HCT116 (cell line): Measurements from ENCODE around the gene FAT2. TPM values are rescaled to one million over a fixed set of nuclear protein-coding genes. Genes with fewer than 3 reads are reported as not detected.

ENCODE experiments used
- ATAC-seq: fragments of 200-7000 bp; cut with Tn5 transposase; 2 replicates; pipeline ENCODE4 v1.9.1; 2020; ENCODE audit warnings: mild to moderate bottlenecking, moderate library complexity
- BruUV-seq: library from RNA; stranded (reverse); fragments of 400-500 nt; replicated peaks from 2 replicates; lab custom pipeline; 2021; lab: Mats Ljungman, UMichigan
- CTCF ChIA-PET: fragments of 300-600 bp; sonication (Branson Sonifier 250); formaldehyde crosslinking; loops from one replicate; lab custom pipeline; 2021; ENCODE audit warnings: antibody characterized with exemption; lab: Charles Lee
- POLR2A ChIA-PET: fragments of 300-600, 350-600 bp; sonication (Branson Sonifier 250); formaldehyde crosslinking; loops from one replicate; lab custom pipeline; 2021; ENCODE audit warnings: antibody characterized with exemption; lab: Charles Lee
- RAD21 ChIA-PET, 2 experiments: fragments of 300-600 bp; sonication (Branson Sonifier 250); formaldehyde crosslinking; loops; one replicate each; lab custom pipeline; 2023; ENCODE audit warnings: low total read pairs in 2 of 2; ENCODE audit not compliant: uncharacterized antibody in 2 of 2, unreplicated experiment in 2 of 2, low non-redundant PET in 1 of 2; lab: Charles Lee
- DNase-seq: peaks from one replicate; pipeline ENCODE4 v3.0.0-alpha.2; 2010; ENCODE audit warnings: low read depth, low spot score
- H2AFZ ChIP-seq: fragments of 200-600 bp; shearing (Covaris generic), sonication (generic); 2 replicates; pipeline ENCODE4 v1.6.1; 2017; ENCODE audit warnings: low read depth, mixed run types, mixed read lengths, antibody characterized with exemption, low read length; ENCODE audit not compliant: poor library complexity, severe bottlenecking
- H3K27ac ChIP-seq: 2 replicates; pipeline ENCODE4 v1.5.1; 2012; ENCODE audit warnings: low read depth, low read length
- H3K27me3 ChIP-seq: fragments of 200-600 bp; sonication (generic); 2 replicates; pipeline ENCODE4 v1.6.1; 2016; ENCODE audit warnings: mixed run types, low read length, mixed read lengths; ENCODE audit not compliant: insufficient read depth
- H3K36me3 ChIP-seq, 2 experiments: fragments of 200-500 bp in 1 of 2; fragments of 200-600 bp in 1 of 2; sonication (Bioruptor generic) in 1 of 2; sonication (generic) in 1 of 2; 2 replicates each; pipeline versions ENCODE4 v1.5.1 to v1.6.1; 2014 to 2016; ENCODE audit warnings: low read length in 2 of 2, inconsistent platforms in 1 of 2, mixed read lengths in 1 of 2, mixed run types in 1 of 2; ENCODE audit not compliant: insufficient read depth in 2 of 2, control insufficient read depth in 1 of 2
- H3K4me1 ChIP-seq, 2 experiments: fragments of 200-600 bp in 1 of 2; sonication (generic) in 1 of 2; 2 replicates each; pipeline versions ENCODE4 v1.5.1 to v1.6.1; 2012 to 2017; ENCODE audit warnings: low read length in 2 of 2, inconsistent platforms in 1 of 2, mild to moderate bottlenecking in 1 of 2, mixed read lengths in 1 of 2, mixed run types in 1 of 2, moderate library complexity in 1 of 2; ENCODE audit not compliant: insufficient read depth in 2 of 2, control insufficient read depth in 1 of 2
- H3K4me2 ChIP-seq: fragments of 200-600 bp; sonication (generic); 2 replicates; pipeline ENCODE4 v1.6.1; 2017; ENCODE audit warnings: mixed run types, low read length, mixed read lengths
- H3K4me3 ChIP-seq, 2 experiments: fragments of 200-600 bp in 1 of 2; sonication (generic) in 1 of 2; replicated peaks in 1 of 2; 2 replicates each; pipeline ENCODE4 v1.5.1; 2011 to 2016; ENCODE audit warnings: low read length in 2 of 2, control low read depth in 1 of 2, low read depth in 1 of 2, mild to moderate bottlenecking in 1 of 2, mixed read lengths in 1 of 2, mixed run types in 1 of 2
- H3K79me2 ChIP-seq: fragments of 200-600 bp; sonication (generic); 2 replicates; pipeline ENCODE4 v1.6.1; 2017; ENCODE audit warnings: mild to moderate bottlenecking, mixed run types, low read length, moderate library complexity, mixed read lengths; ENCODE audit not compliant: insufficient read depth
- H3K9ac ChIP-seq: fragments of 200-600 bp; sonication (generic); 2 replicates; pipeline ENCODE4 v1.6.1; 2016; ENCODE audit warnings: low read length, mixed read lengths
- H3K9me2 ChIP-seq: fragments of 200-600 bp; sonication (generic), shearing (Covaris generic); 2 replicates; pipeline ENCODE4 v1.6.1; 2017; ENCODE audit warnings: mixed run types, mild to moderate bottlenecking, moderate library complexity; ENCODE audit not compliant: insufficient read depth
- H3K9me3 ChIP-seq, 2 experiments: fragments of 200-500 bp in 1 of 2; fragments of 200-600 bp in 1 of 2; sonication (Bioruptor generic) in 1 of 2; sonication (generic) in 1 of 2; 2 replicates each; pipeline ENCODE4 v1.6.1; 2014 to 2017; ENCODE audit warnings: low read length in 2 of 2, mixed read lengths in 2 of 2, inconsistent platforms in 1 of 2, low read depth in 1 of 2, mild to moderate bottlenecking in 1 of 2, mixed run types in 1 of 2, moderate library complexity in 1 of 2; ENCODE audit not compliant: control insufficient read depth in 1 of 2, insufficient read depth in 1 of 2
- H4K20me1 ChIP-seq: fragments of 200-600 bp; sonication (generic), shearing (Covaris generic); 2 replicates; pipeline ENCODE4 v1.6.1; 2017; ENCODE audit warnings: mixed run types, mild to moderate bottlenecking, moderate library complexity; ENCODE audit not compliant: insufficient read depth
- ATF3 ChIP-seq: IDR thresholded peaks from 2 replicates; pipeline ENCODE4 v1.6.1; 2012
- CBX3 ChIP-seq: IDR thresholded peaks from 2 replicates; pipeline ENCODE4 v1.6.1; 2012; ENCODE audit warnings: low read depth
- CEBPB ChIP-seq: IDR thresholded peaks from 2 replicates; pipeline ENCODE4 v1.6.1; 2012; ENCODE audit warnings: low read depth
- CTCF ChIP-seq, 3 experiments: fragments of 200-600 bp in 1 of 3; sonication (generic) in 1 of 3; IDR thresholded peaks in 2 of 3; conservative IDR thresholded peaks in 1 of 3; 2 replicates each; pipeline ENCODE4 v1.5.1; 2012 to 2017; ENCODE audit warnings: low read depth in 2 of 3, low read length in 2 of 3, antibody characterized with exemption in 1 of 3, borderline replicate concordance in 1 of 3, control low read depth in 1 of 3, mild to moderate bottlenecking in 1 of 3, mixed read lengths in 1 of 3, mixed run types in 1 of 3, moderate library complexity in 1 of 3; ENCODE audit not compliant: insufficient read depth in 1 of 3
- ELF1 ChIP-seq: IDR thresholded peaks from 2 replicates; pipeline ENCODE4 v1.6.1; 2012; ENCODE audit warnings: low read depth, borderline replicate concordance
- EZH2 ChIP-seq: fragments of 200-600 bp; sonication (generic); IDR thresholded peaks from 2 replicates; pipeline ENCODE4 v1.6.1; 2017; ENCODE audit warnings: antibody characterized with exemption, mixed run types
- EZH2phosphoT487 ChIP-seq: fragments of 200-600 bp; IDR thresholded peaks from 2 replicates; pipeline ENCODE4 v1.6.1; 2018; ENCODE audit warnings: antibody characterized with exemption, borderline replicate concordance
- FOSL1 ChIP-seq: IDR thresholded peaks from 2 replicates; pipeline ENCODE4 v1.6.1; 2012; ENCODE audit warnings: low read depth
- JUND ChIP-seq: IDR thresholded peaks from 2 replicates; pipeline ENCODE4 v1.6.1; 2012
- MAX ChIP-seq: IDR thresholded peaks from 2 replicates; pipeline ENCODE4 v1.6.1; 2012
- POLR2A ChIP-seq: IDR thresholded peaks from 2 replicates; pipeline ENCODE4 v1.7.0; 2011; ENCODE audit warnings: borderline replicate concordance; ENCODE audit not compliant: insufficient read depth, insufficient read length; ENCODE audit errors: extremely low read depth
- RAD21 ChIP-seq: IDR thresholded peaks from 2 replicates; pipeline ENCODE4 v1.6.1; 2012; ENCODE audit warnings: low read depth, mild to moderate bottlenecking
- REST ChIP-seq: IDR thresholded peaks from 2 replicates; pipeline ENCODE4 v1.6.1; 2012; ENCODE audit warnings: low read depth
- SP1 ChIP-seq: IDR thresholded peaks from 2 replicates; pipeline ENCODE4 v1.6.1; 2012; ENCODE audit warnings: low read depth
- SRF ChIP-seq: IDR thresholded peaks from 2 replicates; pipeline ENCODE4 v1.6.1; 2012; ENCODE audit warnings: low read depth
- TCF7L2 ChIP-seq: IDR thresholded peaks from 2 replicates; pipeline ENCODE4 v1.7.0; 2011; ENCODE audit warnings: borderline replicate concordance, inconsistent platforms; ENCODE audit not compliant: insufficient read depth, insufficient read length; ENCODE audit errors: extremely low read depth
- ZBTB33 ChIP-seq: IDR thresholded peaks from 2 replicates; pipeline ENCODE4 v1.6.1; 2011; ENCODE audit warnings: mild to moderate bottlenecking, low read length, moderate library complexity; ENCODE audit not compliant: insufficient replicate concordance; ENCODE audit errors: extremely low read depth
- ZFX ChIP-seq: fragments of 450-650 bp; IDR thresholded peaks from 2 replicates; pipeline ENCODE4 v1.6.1; 2017
- ZNF274 ChIP-seq: fragments of 200-500 bp; sonication (Bioruptor generic); IDR thresholded peaks from 2 replicates; pipeline ENCODE4 v1.6.1; 2014; ENCODE audit warnings: mild to moderate bottlenecking, low read depth, low read length, inconsistent platforms
- intact Hi-C: fragments of 100-400 bp; cut with micrococcal nuclease; formaldehyde crosslinking; loops from 2 replicates; pipeline ENCODE4 v1.10.0; 2022
- total RNA-seq: library from RNA; stranded (reverse); gene quantifications from one replicate; pipeline ENCODE4 v1.2.1, GENCODE V29; 2021; ENCODE audit not compliant: unreplicated experiment

The FAT2 gene
- total RNA-seq, 1 experiment from 2014 or later, result 0.05 TPM

GRCh38 chr5:151581812-151582583, 9.1 kb downstream of the FAT2 start:
- ChIA-PET POLR2A (no interaction called here), RAD21 (no interaction called here), CTCF (interaction anchor here (0.6 kb wide), 1 partner anchor 453 kb away, joined by 3 read pairs; no protein-coding TSS in a partner anchor)
- Histone ChIP-seq H3K9ac (no peak overlapping the region), H3K4me3 (no peak overlapping the region), H4K20me1 (no peaks in the 10 kb centered on the region), H3K9me3 (no peaks in the 10 kb centered on the region), H3K27me3 (no peaks in the 10 kb centered on the region; the same call in 1 of the 2 replicates), H3K79me2 (no peaks in the 10 kb centered on the region), H3K27ac (no peak overlapping the region), H3K4me2 (no peak overlapping the region), H3K4me1 (no peaks in the 10 kb centered on the region), H2AFZ (no peak overlapping the region), H3K9me2 (no peaks in the 10 kb centered on the region), H3K36me3 (no peaks in the 10 kb centered on the region)
- intact Hi-C loops, result no loop called here
- TF ChIP-seq CTCF (IDR thresholded peaks at IDR 0.05 in 2 of 3, conservative IDR thresholded peaks at IDR 0.05 in 1 of 3; ENCODE audit: borderline replicate concordance in 1 of 3, insufficient read depth in 1 of 3, low read depth in 2 of 3, low read length in 2 of 3) (no peak), RAD21 (no peak), SP1 (no peak), ZNF274 (no peak), ATF3 (no peak), ZFX (no peak), JUND (no peak), REST (no peak), EZH2phosphoT487 (no peak), FOSL1 (no peak), TCF7L2 (no peak), EZH2 (no peak), CBX3 (no peak), CEBPB (no peak), SRF (no peak), POLR2A (no peak), ZBTB33 (no peak), MAX (no peak), ELF1 (no peak)
- no peak for DNase-seq
- no TSS peak for BruUV-seq
- ATAC-seq, result no peak
